ENCODE results near the gene RRP12. TPM values are rescaled to one million over a fixed set of nuclear protein-coding genes. Genes with fewer than 3 reads are reported as not detected.

Gene RRP12
- total and polyA plus RNA-seq, 9 of the 15 experiments (the other 6 are each of a cell fraction or from before 2014, with no cell fraction given), result 4.6 to 68.2 (median 21.8) TPM

GRCh38 chr10:97365761-97366351 lies 35.3 kb downstream of the RRP12 start:
- FAIRE-seq (no peak), ATAC-seq (no peak), DNase-seq (ENCODE audit: extremely low read depth in 1 of 4, low spot score in 3 of 4) (no peak)
- TF ChIP-seq GTF2E2 (tag; IDR thresholded peaks at IDR 0.05) (no peak), MAFG (tag; conservative IDR thresholded peaks at IDR 0.05) (no peak), MXI1 (IDR thresholded peaks at IDR 0.05; ENCODE audit: low read depth, low read length) (no peak), EWSR1 (IDR thresholded peaks at IDR 0.05; ENCODE audit: borderline replicate concordance, low read depth, partially characterized antibody) (no peak), CTBP1 (IDR thresholded peaks at IDR 0.05; ENCODE audit: borderline replicate concordance) (no peak), ZNF3 (CRISPR knock-in tag; IDR thresholded peaks at IDR 0.05) (no peak), MEF2A (IDR thresholded peaks at IDR 0.05; ENCODE audit: control insufficient read depth, low read depth, low read length) (no peak), ARID4B (CRISPR knock-in tag; IDR thresholded peaks at IDR 0.05) (no peak)
- Histone ChIP-seq H4K20me1 (replicated peaks; ENCODE audit: control insufficient read depth, insufficient read depth, low read length) (no peaks in the 10 kb centered on the region), H3K4me1 (replicated peaks in 1 of 2; ENCODE audit: control insufficient read depth in 2 of 2, insufficient read depth in 2 of 2, low read length in 2 of 2) (no peaks in the 10 kb centered on the region; a peak in 1 of 5 replicates), H3K9ac (ENCODE audit: insufficient read depth in 1 of 2, low read depth in 2 of 2, low read length in 2 of 2) (no peak overlapping the region), H3K79me2 (ENCODE audit: control insufficient read depth, insufficient read depth, low read length) (no peaks in the 10 kb centered on the region), H3K27ac (ENCODE audit: extremely low read depth, low read depth, low read length) (no peak overlapping the region), H3K4me2 (ENCODE audit: insufficient read depth, low read length) (no peak overlapping the region), H3K9me3 (replicated peaks; ENCODE audit: control insufficient read depth, insufficient read depth, low read depth, low read length) (no peaks in the 10 kb centered on the region), H3K4me3 (no peak overlapping the region), H2AFZ (ENCODE audit: low read depth, low read length) (no peak overlapping the region), H3K36me3 (ENCODE audit: control insufficient read depth, insufficient read depth, low read length) (peaks cover 79% of the 10 kb centered on the region; the same call in 2 of the 3 replicates), H3K27me3 (ENCODE audit: control insufficient read depth in 2 of 2, insufficient read depth in 2 of 2, low read length in 2 of 2) (no peaks in the 10 kb centered on the region), H3K9me1 (ENCODE audit: control insufficient read depth, insufficient read depth, low read length) (no peaks in the 10 kb centered on the region)
- ChIA-PET CTCF (ENCODE audit: low intra/inter-chr PET ratio) (no interaction called here), POLR2A (no interaction called here)
- intact Hi-C loops (cut with micrococcal nuclease), result no loop called here
- in situ Hi-C loops (cut with MboI), result no loop called here
- BruUV-seq (replicated peaks), result no TSS peak
- WGBS (ENCODE audit: insufficient coverage, low coverage, missing lambda C conversion rate), result 89% methylated on average over 10 of the region's 19 CpGs

All from K562 (cell line).